Activated CD4-positive, alpha-beta memory T cell treated with anti-CD3 and anti-CD28 coated beads for 36 hours (primary cell): ENCODE data around the gene TEK. TPM values are rescaled to one million over a fixed set of nuclear protein-coding genes. Genes with fewer than 3 reads are reported as not detected.

ENCODE experiments used
- CTCF ChIA-PET: fragments of 350-600 bp; sonication (Branson Sonifier 250); formaldehyde crosslinking; loops from one replicate; lab custom pipeline; 2021; ENCODE audit warnings: antibody characterized with exemption, inconsistent platforms; lab: Charles Lee
- POLR2A ChIA-PET: fragments of 350-600 bp; sonication (Branson Sonifier 250); formaldehyde crosslinking; loops from one replicate; lab custom pipeline; 2021; ENCODE audit warnings: antibody characterized with exemption; lab: Charles Lee
- DNase-seq: peaks from one replicate; pipeline ENCODE4 v3.0.0-alpha.2; 2020
- H3K27ac Mint-ChIP-seq: one replicate; pipeline ENCODE4 v1.8.0; 2021; ENCODE audit warnings: mixed read lengths
- H3K27me3 Mint-ChIP-seq: one replicate; pipeline ENCODE4 v1.8.0; 2021; ENCODE audit warnings: mixed read lengths
- H3K36me3 Mint-ChIP-seq: one replicate; pipeline ENCODE4 v1.8.0; 2021; ENCODE audit warnings: mixed read lengths
- H3K4me1 Mint-ChIP-seq: one replicate; pipeline ENCODE4 v1.8.0; 2021; ENCODE audit warnings: low read depth, mixed read lengths
- H3K4me3 Mint-ChIP-seq: one replicate; pipeline ENCODE4 v1.8.0; 2021; ENCODE audit warnings: mild to moderate bottlenecking, mixed read lengths
- H3K9me3 Mint-ChIP-seq: one replicate; pipeline ENCODE4 v1.8.0; 2021; ENCODE audit warnings: mixed read lengths
- intact Hi-C: fragments of 100-400 bp; cut with micrococcal nuclease; formaldehyde crosslinking; loops from one replicate; pipeline ENCODE4 v1.15.1; 2023
- total RNA-seq, 2 experiments: library from RNA; stranded (reverse); gene quantifications; one replicate each; pipeline ENCODE4 v1.2.3, GENCODE V29; 2021

The TEK gene
- total RNA-seq, 2 experiments from 2014 or later, result not detected

GRCh38 chr9:27126670-27127069, 17.6 kb downstream of the TEK start:
- ChIA-PET POLR2A (no interaction called here), CTCF (no interaction called here)
- Mint-ChIP-seq H3K36me3 (no peaks in the 10 kb centered on the region), H3K4me1 (no peaks in the 10 kb centered on the region), H3K27ac (no peak overlapping the region), H3K27me3 (no peaks in the 10 kb centered on the region), H3K9me3 (no peaks in the 10 kb centered on the region), H3K4me3 (no peak overlapping the region)
- no peak for DNase-seq
- intact Hi-C loops, result no loop called here

GRCh38 chr9:27129221-27129620, 20.2 kb downstream of the TEK start:
- H3K27me3 Mint-ChIP-seq, result no peaks in the 10 kb centered on the region
- no peaks in the 10 kb centered on the region for H3K9me3 Mint-ChIP-seq
- no peak overlapping the region for H3K4me3 Mint-ChIP-seq
- ChIA-PET CTCF (no interaction called here), POLR2A (no interaction called here)
- intact Hi-C loops, result no loop called here
- H3K36me3 Mint-ChIP-seq, result no peaks in the 10 kb centered on the region
- H3K27ac Mint-ChIP-seq, result no peak overlapping the region
- no peaks in the 10 kb centered on the region for H3K4me1 Mint-ChIP-seq
- no peak for DNase-seq

GRCh38 chr9:27131731-27132130, 22.7 kb downstream of the TEK start:
- Mint-ChIP-seq H3K4me1 (no peaks in the 10 kb centered on the region), H3K9me3 (no peaks in the 10 kb centered on the region), H3K36me3 (no peaks in the 10 kb centered on the region), H3K4me3 (no peak overlapping the region), H3K27me3 (no peaks in the 10 kb centered on the region), H3K27ac (no peak overlapping the region)
- CTCF ChIA-PET, result no interaction called here
- DNase-seq, result no peak
- POLR2A ChIA-PET, result no interaction called here
- intact Hi-C loops, result no loop called here

GRCh38 chr9:27133817-27134216, 24.8 kb downstream of the TEK start:
- no peak overlapping the region for H3K27ac Mint-ChIP-seq
- H3K27me3 Mint-ChIP-seq, result no peaks in the 10 kb centered on the region
- H3K4me1 Mint-ChIP-seq, result no peaks in the 10 kb centered on the region
- ChIA-PET CTCF (no interaction called here), POLR2A (no interaction called here)
- intact Hi-C loops, result no loop called here
- DNase-seq, result no peak
- H3K36me3 Mint-ChIP-seq, result no peaks in the 10 kb centered on the region
- H3K9me3 Mint-ChIP-seq, result no peaks in the 10 kb centered on the region
- H3K4me3 Mint-ChIP-seq, result no peak overlapping the region

GRCh38 chr9:27142299-27142930, 33.4 kb downstream of the TEK start:
- no peak overlapping the region for H3K4me3 Mint-ChIP-seq
- no peaks in the 10 kb centered on the region for H3K9me3 Mint-ChIP-seq
- no peaks in the 10 kb centered on the region for H3K36me3 Mint-ChIP-seq
- DNase-seq, result no peak
- POLR2A ChIA-PET, result no interaction called here
- no peaks in the 10 kb centered on the region for H3K27me3 Mint-ChIP-seq
- CTCF ChIA-PET, result no interaction called here
- intact Hi-C loops, result no loop called here
- no peak overlapping the region for H3K27ac Mint-ChIP-seq
- no peaks in the 10 kb centered on the region for H3K4me1 Mint-ChIP-seq

- ChIA-PET POLR2A (no interaction called here), CTCF (no interaction called here)
- H3K27me3 Mint-ChIP-seq, result peaks cover 2% of the 10 kb centered on the region
- no peak overlapping the region for H3K4me3 Mint-ChIP-seq
- no peak overlapping the region for H3K27ac Mint-ChIP-seq
- no peak for DNase-seq
- H3K4me1 Mint-ChIP-seq, result no peaks in the 10 kb centered on the region
- H3K36me3 Mint-ChIP-seq, result no peaks in the 10 kb centered on the region
- no peaks in the 10 kb centered on the region for H3K9me3 Mint-ChIP-seq
- intact Hi-C loops, result no loop called here
Measured at GRCh38 chr9:27145143-27145542, 36.1 kb downstream of the TEK start.

- Mint-ChIP-seq H3K4me1 (no peaks in the 10 kb centered on the region), H3K4me3 (no peak overlapping the region), H3K9me3 (no peaks in the 10 kb centered on the region), H3K27me3 (peaks cover 4% of the 10 kb centered on the region), H3K36me3 (no peaks in the 10 kb centered on the region), H3K27ac (no peak overlapping the region)
- intact Hi-C loops, result no loop called here
- no peak for DNase-seq
- ChIA-PET CTCF (no interaction called here), POLR2A (no interaction called here)
Measured at GRCh38 chr9:27149651-27150050, 40.6 kb downstream of the TEK start.

GRCh38 chr9:27150746-27151406, 41.9 kb downstream of the TEK start:
- intact Hi-C loops, result no loop called here

GRCh38 chr9:27151693-27152404, 42.8 kb downstream of the TEK start:
- H3K27me3 Mint-ChIP-seq, result peaks cover 4% of the 10 kb centered on the region
- CTCF ChIA-PET, result interaction anchor here (0.7 kb wide), 1 partner anchor 148 kb away, joined by 3 read pairs; no protein-coding TSS in a partner anchor
- intact Hi-C loops, result no loop called here
- POLR2A ChIA-PET, result no interaction called here
- H3K4me3 Mint-ChIP-seq, result no peak overlapping the region
- H3K27ac Mint-ChIP-seq, result no peak overlapping the region
- no peaks in the 10 kb centered on the region for H3K36me3 Mint-ChIP-seq
- no peaks in the 10 kb centered on the region for H3K9me3 Mint-ChIP-seq
- DNase-seq, result no peak
- no peaks in the 10 kb centered on the region for H3K4me1 Mint-ChIP-seq

More at GRCh38 chr9:27150746-27151406, 41.9 kb downstream of the TEK start:
- peaks cover 4% of the 10 kb centered on the region for H3K27me3 Mint-ChIP-seq
- no peaks in the 10 kb centered on the region for H3K36me3 Mint-ChIP-seq
- DNase-seq, result no peak
- H3K9me3 Mint-ChIP-seq, result no peaks in the 10 kb centered on the region
- ChIA-PET CTCF (no interaction called here), POLR2A (no interaction called here)
- H3K4me1 Mint-ChIP-seq, result no peaks in the 10 kb centered on the region
- H3K27ac Mint-ChIP-seq, result no peak overlapping the region
- H3K4me3 Mint-ChIP-seq, result no peak overlapping the region

GRCh38 chr9:27152405-27152718, 43.3 kb downstream of the TEK start:
- H3K27ac Mint-ChIP-seq, result no peak overlapping the region
- H3K36me3 Mint-ChIP-seq, result no peaks in the 10 kb centered on the region
- no peak for DNase-seq
- no peak overlapping the region for H3K4me3 Mint-ChIP-seq
- peaks cover 4% of the 10 kb centered on the region for H3K27me3 Mint-ChIP-seq
- ChIA-PET POLR2A (no interaction called here), CTCF (interaction anchor here (0.7 kb wide), 1 partner anchor 148 kb away, joined by 3 read pairs; no protein-coding TSS in a partner anchor)
- H3K9me3 Mint-ChIP-seq, result no peaks in the 10 kb centered on the region
- no peaks in the 10 kb centered on the region for H3K4me1 Mint-ChIP-seq
- intact Hi-C loops, result no loop called here

- DNase-seq, result no peak
- Mint-ChIP-seq H3K4me3 (no peak overlapping the region), H3K4me1 (no peaks in the 10 kb centered on the region), H3K9me3 (no peaks in the 10 kb centered on the region), H3K36me3 (no peaks in the 10 kb centered on the region), H3K27me3 (peaks cover 2% of the 10 kb centered on the region), H3K27ac (no peak overlapping the region)
- intact Hi-C loops, result no loop called here
- ChIA-PET CTCF (no interaction called here), POLR2A (no interaction called here)
Measured at GRCh38 chr9:27154908-27155307, 45.9 kb downstream of the TEK start.

- Mint-ChIP-seq H3K36me3 (no peaks in the 10 kb centered on the region), H3K27ac (no peak overlapping the region), H3K9me3 (no peaks in the 10 kb centered on the region), H3K4me3 (no peak overlapping the region), H3K27me3 (no peaks in the 10 kb centered on the region), H3K4me1 (no peaks in the 10 kb centered on the region)
- ChIA-PET POLR2A (no interaction called here), CTCF (no interaction called here)
- no peak for DNase-seq
- intact Hi-C loops, result no loop called here
Measured at GRCh38 chr9:27157097-27157496, 48.1 kb downstream of the TEK start.

GRCh38 chr9:27157736-27158135, 48.7 kb downstream of the TEK start:
- Mint-ChIP-seq H3K4me1 (no peaks in the 10 kb centered on the region), H3K27ac (no peak overlapping the region), H3K27me3 (no peaks in the 10 kb centered on the region), H3K36me3 (no peaks in the 10 kb centered on the region), H3K4me3 (no peak overlapping the region), H3K9me3 (no peaks in the 10 kb centered on the region)
- ChIA-PET CTCF (no interaction called here), POLR2A (no interaction called here)
- intact Hi-C loops, result no loop called here
- DNase-seq, result no peak
